Measurements from ENCODE around the gene PODXL. TPM values are rescaled to one million over a fixed set of nuclear protein-coding genes. Genes with fewer than 3 reads are reported as not detected.

The PODXL gene
- polyA plus RNA-seq, 1 donor (not counting 4 experiments of a cell fraction or from before 2014, with no cell fraction given): 0.08 TPM

DNA sequence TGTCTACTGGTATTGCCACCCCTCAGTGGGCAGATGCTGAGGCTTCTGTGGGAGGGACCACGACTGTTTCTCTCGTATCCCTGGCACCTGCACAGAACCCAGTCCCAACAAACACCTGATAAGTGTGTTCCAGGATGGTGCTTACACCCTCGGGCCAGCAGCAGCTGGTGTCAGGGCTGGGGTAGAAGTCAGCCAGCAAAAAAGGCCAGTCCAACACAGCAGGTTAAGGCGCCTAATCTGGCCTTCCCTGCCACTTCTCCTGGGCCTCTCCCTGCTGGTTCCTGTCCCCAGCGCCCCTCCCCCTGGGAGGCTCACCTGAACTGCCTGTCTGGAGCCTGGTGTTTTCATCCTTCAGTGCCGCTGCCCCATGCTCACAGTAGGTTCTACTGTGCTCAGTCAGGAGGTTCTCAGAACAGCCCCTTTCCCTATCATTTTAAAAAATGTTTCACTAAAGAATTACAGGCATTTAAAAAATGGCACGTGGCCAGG lies 20.0 kb downstream of the PODXL start:
- Histone ChIP-seq H3K9me3 (ENCODE audit: control insufficient read depth, low read depth, low read length) (no peaks in the 10 kb centered on the region), H3K4me2 (ENCODE audit: control insufficient read depth, extremely low read depth, insufficient read depth, low read depth, low read length) (no peak overlapping the region), H3K4me3 (ENCODE audit: control insufficient read depth in 2 of 3, extremely low read depth in 1 of 3, insufficient read depth in 2 of 3, low read depth in 1 of 3, low read length in 3 of 3) (no peak overlapping the region), H3K4me1 (ENCODE audit: control insufficient read depth, extremely low read depth, insufficient read depth, low read length) (peaks cover 12% of the 10 kb centered on the region), H3K27ac (ENCODE audit: control insufficient read depth, insufficient read depth, low read length) (no peak overlapping the region), H3K36me3 (ENCODE audit: control insufficient read depth in 2 of 2, extremely low read depth in 1 of 2, insufficient read depth in 2 of 2, low read length in 2 of 2) (no peaks in the 10 kb centered on the region), H4K20me1 (ENCODE audit: control insufficient read depth, extremely low read depth, insufficient read depth, low read length) (no peaks in the 10 kb centered on the region), H3K27me3 (ENCODE audit: control insufficient read depth, extremely low read depth, insufficient read depth, low read length) (no peaks in the 10 kb centered on the region), H3K9ac (ENCODE audit: control insufficient read depth, extremely low read depth, insufficient read depth, low read length) (no peak overlapping the region), H2AFZ (ENCODE audit: control insufficient read depth, low read length) (no peak overlapping the region), H3K79me2 (ENCODE audit: control insufficient read depth, insufficient read depth, low read length) (no peaks in the 10 kb centered on the region), H3K9me1 (ENCODE audit: control insufficient read depth, extremely low read depth, insufficient read depth, low read length) (no peaks in the 10 kb centered on the region)
- DNase-seq (ENCODE audit: low read depth, low spot score) (no peak), FAIRE-seq (no peak)
- dilution Hi-C loops (cut with MboI; ENCODE audit: extremely low pct_ligation_motif_present, low sequenced_read_pairs): no loop called here
- TF ChIP-seq, protein P1, sequence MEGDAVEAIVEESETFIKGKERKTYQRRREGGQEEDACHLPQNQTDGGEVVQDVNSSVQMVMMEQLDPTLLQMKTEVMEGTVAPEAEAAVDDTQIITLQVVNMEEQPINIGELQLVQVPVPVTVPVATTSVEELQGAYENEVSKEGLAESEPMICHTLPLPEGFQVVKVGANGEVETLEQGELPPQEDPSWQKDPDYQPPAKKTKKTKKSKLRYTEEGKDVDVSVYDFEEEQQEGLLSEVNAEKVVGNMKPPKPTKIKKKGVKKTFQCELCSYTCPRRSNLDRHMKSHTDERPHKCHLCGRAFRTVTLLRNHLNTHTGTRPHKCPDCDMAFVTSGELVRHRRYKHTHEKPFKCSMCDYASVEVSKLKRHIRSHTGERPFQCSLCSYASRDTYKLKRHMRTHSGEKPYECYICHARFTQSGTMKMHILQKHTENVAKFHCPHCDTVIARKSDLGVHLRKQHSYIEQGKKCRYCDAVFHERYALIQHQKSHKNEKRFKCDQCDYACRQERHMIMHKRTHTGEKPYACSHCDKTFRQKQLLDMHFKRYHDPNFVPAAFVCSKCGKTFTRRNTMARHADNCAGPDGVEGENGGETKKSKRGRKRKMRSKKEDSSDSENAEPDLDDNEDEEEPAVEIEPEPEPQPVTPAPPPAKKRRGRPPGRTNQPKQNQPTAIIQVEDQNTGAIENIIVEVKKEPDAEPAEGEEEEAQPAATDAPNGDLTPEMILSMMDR (optimal IDR thresholded peaks at IDR 0.05 in 1 of 3, IDR thresholded peaks at IDR 0.05 in 1 of 3, conservative IDR thresholded peaks at IDR 0.05 in 1 of 3; ENCODE audit: extremely low read depth in 1 of 3, insufficient read depth in 2 of 3, low read length in 3 of 3): no peak
- TF ChIP-seq EZH2 (IDR thresholded peaks at IDR 0.05; ENCODE audit: low read length): no peak

DNA sequence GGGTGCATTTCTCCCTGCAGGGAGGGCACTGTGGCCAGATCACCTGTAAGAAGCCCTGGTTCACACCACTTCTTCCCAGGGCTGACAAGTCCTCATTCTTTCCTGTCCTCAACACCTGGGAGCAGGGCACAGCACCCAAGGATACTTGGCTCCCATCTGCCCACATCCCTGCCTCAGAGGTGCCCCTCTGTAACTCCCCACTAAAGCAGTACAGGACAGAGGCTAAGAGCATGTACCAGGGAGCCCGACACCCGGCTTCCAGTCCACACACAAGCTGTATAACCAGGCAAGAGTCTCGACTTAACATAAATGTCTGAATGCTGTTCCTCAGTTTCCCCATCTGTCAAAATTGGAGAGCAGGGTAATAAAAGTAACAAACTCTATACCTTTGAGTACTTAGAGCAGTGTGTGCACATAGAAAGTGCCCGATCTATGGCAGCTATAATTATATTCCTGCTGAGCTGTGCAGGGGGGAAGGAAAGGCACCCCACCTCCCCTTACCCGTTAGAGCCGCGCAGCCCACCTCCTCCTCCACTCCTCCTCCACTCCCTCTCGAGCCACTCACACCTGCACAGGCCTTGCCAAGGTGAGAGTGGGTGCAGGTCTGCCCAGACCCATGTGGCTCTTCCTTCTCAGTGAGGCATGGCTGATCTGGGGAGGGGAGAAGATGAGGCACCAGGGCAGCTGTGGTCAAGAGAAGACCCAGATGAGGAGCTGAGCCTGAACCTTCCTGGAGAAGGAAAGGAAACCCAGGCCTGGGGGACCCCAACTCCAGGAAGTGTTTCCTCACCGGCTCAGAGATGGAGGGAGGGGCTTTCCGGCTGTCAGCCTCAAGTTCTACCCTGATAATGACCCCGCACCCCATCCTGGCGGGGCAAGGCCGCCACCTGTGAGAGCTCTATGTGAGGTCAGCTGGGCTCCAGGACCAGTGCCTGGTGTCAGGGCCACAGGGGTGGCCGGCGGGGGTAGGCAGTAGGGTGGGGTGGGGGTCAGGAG lies 22.6 kb downstream of the PODXL start:
- Histone ChIP-seq H3K9ac (ENCODE audit: control insufficient read depth, extremely low read depth, insufficient read depth, low read length) (no peak overlapping the region), H3K9me3 (ENCODE audit: control insufficient read depth, low read depth, low read length) (no peaks in the 10 kb centered on the region), H3K4me2 (ENCODE audit: control insufficient read depth, extremely low read depth, insufficient read depth, low read depth, low read length) (no peak overlapping the region), H3K79me2 (ENCODE audit: control insufficient read depth, insufficient read depth, low read length) (no peaks in the 10 kb centered on the region), H3K4me1 (ENCODE audit: control insufficient read depth, extremely low read depth, insufficient read depth, low read length) (peaks cover 11% of the 10 kb centered on the region), H4K20me1 (ENCODE audit: control insufficient read depth, extremely low read depth, insufficient read depth, low read length) (no peaks in the 10 kb centered on the region), H3K9me1 (ENCODE audit: control insufficient read depth, extremely low read depth, insufficient read depth, low read length) (no peaks in the 10 kb centered on the region), H3K36me3 (ENCODE audit: control insufficient read depth in 2 of 2, extremely low read depth in 1 of 2, insufficient read depth in 2 of 2, low read length in 2 of 2) (no peaks in the 10 kb centered on the region), H3K27me3 (ENCODE audit: control insufficient read depth, extremely low read depth, insufficient read depth, low read length) (no peaks in the 10 kb centered on the region), H3K4me3 (ENCODE audit: control insufficient read depth in 2 of 3, extremely low read depth in 1 of 3, insufficient read depth in 2 of 3, low read depth in 1 of 3, low read length in 3 of 3) (no peak overlapping the region), H3K27ac (ENCODE audit: control insufficient read depth, insufficient read depth, low read length) (no peak overlapping the region), H2AFZ (ENCODE audit: control insufficient read depth, low read length) (no peak overlapping the region)
- dilution Hi-C loops (cut with MboI; ENCODE audit: extremely low pct_ligation_motif_present, low sequenced_read_pairs): no loop called here
- DNase-seq (ENCODE audit: low read depth, low spot score) (no peak), FAIRE-seq (no peak)
- TF ChIP-seq EZH2 (IDR thresholded peaks at IDR 0.05; ENCODE audit: low read length): no peak
- TF ChIP-seq, protein P1 (optimal IDR thresholded peaks at IDR 0.05 in 1 of 3, IDR thresholded peaks at IDR 0.05 in 1 of 3, conservative IDR thresholded peaks at IDR 0.05 in 1 of 3; ENCODE audit: extremely low read depth in 1 of 3, insufficient read depth in 2 of 3, low read length in 3 of 3): no peak

All from keratinocyte (primary cell).